GM18505 (cell line): ENCODE results near the gene CEP126.
"Not testable (repeated sequence)": the region's sequence is repeated elsewhere in the genome, so short reads cannot be mapped to it uniquely, and the experiment has no call there.

Experiments used
- ATAC-seq: cut with Tn5 transposase; IDR thresholded peaks from one replicate; pipeline ENCODE4 v1.9.1; 2021; ENCODE audit not compliant: unreplicated experiment
- POLR2A ChIP-seq: IDR thresholded peaks from 4 replicates; pipeline ENCODE4 v1.6.1; 2011; ENCODE audit warnings: borderline replicate concordance; ENCODE audit not compliant: insufficient read depth, insufficient read length; ENCODE audit errors: extremely low read depth

The CEP126 gene

DNA sequence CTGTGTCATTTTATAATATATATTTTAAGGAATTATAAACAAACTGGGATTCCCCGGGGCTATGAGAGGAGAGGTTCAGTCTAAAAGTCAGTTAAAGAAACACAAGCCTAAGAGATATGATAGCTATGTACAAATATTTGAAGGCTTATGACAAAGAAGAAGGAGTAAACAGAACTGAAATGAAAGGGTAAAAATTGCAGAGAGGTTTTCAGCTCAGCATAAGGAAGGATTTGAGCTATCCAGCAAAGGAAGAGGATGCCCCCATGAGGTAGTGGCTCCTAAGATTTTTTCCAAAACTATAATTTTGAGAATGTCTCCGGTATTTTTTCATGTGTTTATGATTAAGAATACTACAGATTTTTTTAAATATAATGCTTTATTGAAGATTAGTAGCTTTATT, 59.4 kb downstream of the CEP126 start:
- ATAC-seq: no peak
- no peak for TF ChIP-seq POLR2A

DNA sequence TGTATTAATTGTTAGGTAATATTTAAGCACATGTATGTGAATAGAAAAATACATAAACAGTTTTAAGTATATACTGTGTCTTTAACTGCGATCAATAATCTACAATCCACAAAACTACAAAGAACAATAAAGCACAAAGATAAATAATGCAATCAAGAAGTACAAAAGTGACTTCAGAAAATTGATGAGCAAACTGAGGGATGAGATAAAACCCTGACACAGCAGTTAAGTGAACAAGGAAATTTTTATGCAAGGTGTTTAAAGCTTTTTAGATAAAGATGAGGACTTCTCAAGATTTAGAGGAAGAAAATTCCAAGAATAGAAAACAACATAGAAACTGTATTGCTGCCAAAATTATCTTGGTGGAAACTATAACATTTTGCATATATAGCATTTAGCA, 60.0 kb downstream of the CEP126 start:
- TF ChIP-seq POLR2A: no peak
- no peak for ATAC-seq

DNA sequence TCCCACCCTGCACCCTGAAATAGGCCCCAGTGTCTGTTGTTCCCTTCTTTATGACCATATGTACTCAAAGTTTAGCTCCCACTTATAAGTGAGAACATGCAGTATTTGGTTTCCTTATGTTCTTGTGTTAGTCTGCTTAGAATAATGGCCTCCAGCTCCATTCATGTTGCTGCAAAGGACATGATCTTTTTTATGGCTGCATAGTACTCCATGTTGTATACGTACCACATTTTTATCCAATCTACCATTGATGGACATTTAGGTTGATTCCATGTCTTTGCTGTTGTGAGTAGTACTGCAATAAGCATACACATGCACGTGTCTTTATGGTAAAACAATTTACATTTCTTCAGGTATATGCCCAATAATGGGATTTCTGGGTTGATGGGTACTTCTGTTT, 60.9 kb downstream of the CEP126 start:
- TF ChIP-seq POLR2A: no peak
- ATAC-seq: no peak

DNA sequence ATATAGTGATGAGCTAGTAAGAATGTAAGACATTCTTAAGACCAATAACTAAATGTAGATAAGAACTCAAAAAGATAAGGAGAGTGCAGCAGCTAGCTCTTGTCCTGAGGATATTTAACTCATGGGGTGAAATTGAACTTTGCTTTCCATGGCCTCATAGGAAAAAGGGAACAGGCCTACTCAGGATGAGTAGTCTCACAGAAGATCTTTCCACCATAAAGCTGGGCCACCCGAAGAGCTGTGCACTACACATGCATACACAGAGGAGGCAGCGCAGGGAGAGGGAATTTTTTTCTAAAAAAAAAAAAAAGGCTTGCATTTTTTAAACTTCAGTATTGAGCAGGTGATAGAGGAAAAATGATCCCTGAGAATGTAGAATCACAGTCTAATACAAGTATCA, 72.6 kb downstream of the CEP126 start:
- no peak for TF ChIP-seq POLR2A
- ATAC-seq: no peak

DNA sequence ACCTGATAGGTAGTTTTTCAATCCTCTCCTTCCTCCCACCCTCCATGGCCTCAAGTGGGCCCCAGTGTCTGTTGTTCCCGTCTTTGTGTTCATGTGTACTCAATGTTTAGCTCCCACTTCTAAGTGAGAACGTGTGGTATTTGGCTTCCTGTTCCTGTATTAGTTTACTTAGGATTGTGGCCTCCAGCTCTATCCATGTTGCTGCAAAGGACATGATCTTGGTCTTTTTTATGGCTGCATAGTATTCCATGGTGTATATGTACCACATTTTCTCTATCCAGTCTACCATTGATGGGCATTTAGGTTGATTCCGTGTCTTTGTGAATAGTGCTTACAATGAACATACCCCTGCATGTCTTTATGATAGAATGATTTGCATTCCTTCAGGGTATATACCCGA, 78.4 kb downstream of the CEP126 start:
- ATAC-seq: no peak
- TF ChIP-seq POLR2A: no peak

DNA sequence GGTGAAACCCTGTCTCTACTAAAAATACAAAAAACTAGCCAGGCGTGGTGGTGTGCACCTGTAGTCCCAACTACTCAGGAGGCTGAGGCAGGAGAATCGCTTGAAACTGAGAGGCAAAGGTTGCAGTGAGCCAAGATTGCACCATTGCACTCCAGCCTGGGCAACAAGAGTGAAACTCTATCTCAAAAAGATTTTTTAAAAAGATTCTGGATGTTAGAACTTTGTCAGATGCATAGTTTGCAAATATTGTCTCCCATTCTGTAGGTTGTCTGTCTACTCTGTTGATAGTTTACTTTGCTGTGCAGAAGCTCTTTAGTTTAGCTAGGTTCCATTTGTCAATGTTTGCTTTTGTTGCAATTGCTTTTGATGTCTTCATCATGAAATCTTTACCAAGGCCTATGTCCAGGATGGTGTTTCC, 79.3 kb downstream of the CEP126 start:
- ATAC-seq: not testable (repeated sequence)

DNA sequence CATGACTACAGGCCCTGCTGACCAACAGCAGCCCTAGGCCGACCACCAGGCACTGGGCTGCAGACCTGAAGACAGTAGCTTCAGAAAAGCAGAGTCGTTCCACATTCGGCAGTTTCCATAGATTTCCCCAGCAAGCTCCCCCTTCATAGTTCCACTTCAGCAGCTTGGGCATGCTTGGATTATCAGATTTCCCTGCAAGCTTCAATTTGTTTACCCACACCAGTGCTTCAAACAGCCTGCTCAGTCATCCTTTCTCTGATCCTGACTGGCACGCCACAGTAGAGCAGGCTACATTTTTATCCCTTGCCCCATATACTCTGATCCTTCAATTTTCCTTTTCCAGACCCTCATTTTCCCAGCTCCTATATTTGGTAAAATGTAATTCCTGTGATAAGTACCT, 81.3 kb downstream of the CEP126 start:
- TF ChIP-seq POLR2A: no peak
- ATAC-seq: no peak

DNA sequence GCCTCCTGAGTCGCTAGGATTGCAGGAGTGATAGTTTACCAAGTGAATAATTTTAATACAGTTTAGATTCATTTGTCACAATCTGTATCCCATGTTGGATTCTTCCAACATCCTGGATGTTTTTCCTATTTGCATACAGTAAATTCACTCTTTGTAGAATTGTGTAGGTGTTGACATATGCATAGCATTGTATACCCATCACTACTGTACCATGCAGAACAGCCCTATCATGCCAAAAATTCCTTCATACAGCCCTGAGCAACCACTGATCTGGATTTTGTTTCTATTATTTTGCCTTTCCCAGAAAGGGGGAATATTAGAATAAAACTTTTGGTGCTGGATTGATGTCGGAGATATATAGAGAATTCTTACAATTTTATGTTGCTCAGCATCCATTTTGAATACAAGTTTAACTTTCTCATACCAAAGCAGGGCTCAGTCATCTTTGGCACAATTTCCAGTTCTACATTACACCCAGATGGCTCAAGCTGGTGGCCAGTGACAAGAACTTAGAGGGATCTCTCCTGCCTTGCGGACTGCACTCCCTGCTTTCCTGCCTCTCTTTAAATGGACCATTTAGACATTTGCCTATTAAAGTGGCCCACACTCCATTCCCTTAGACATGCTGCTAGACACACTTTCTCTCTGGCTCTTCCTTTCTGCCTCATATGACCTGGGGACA, 87.0 kb downstream of the CEP126 start:
- no peak for ATAC-seq
- TF ChIP-seq POLR2A: no peak

DNA sequence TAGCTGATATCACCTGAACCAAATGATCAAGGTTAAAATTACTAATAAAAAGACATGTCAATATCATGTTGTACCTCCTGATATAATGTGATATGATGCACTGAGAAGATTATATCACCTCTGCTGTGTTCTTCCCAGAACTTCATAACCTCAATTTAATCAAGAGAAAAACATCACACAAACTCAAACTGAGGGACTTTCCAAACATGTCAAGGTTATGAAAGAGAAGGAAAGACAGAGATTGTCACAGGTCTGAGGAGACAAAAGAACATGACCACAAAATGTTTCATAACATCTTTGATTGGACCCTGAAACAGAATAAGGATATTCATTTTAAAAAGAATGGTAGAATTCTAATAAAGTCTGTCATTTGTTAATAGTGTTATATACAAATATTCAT, 89.4 kb downstream of the CEP126 start:
- ATAC-seq: no peak
- TF ChIP-seq POLR2A: no peak

DNA sequence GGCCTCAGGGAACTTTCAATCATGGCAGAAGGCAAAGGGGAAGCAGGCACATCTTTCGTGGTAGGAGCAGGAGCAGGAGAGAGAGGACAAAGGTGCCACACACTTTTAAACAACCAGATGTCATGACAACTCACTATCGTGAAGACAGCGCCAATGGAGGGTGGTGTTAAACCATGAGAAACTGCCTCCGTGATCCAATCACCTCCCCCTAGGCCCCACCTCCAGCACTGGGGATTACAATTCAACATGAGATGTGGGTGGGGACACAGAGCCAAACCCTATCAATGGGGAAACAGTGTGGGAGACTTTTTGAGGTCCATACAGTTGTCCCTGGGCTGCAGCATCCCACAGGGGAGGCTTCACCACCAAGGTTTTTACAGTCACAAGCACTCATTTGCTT, 90.5 kb downstream of the CEP126 start:
- TF ChIP-seq POLR2A: no peak
- no peak for ATAC-seq

DNA sequence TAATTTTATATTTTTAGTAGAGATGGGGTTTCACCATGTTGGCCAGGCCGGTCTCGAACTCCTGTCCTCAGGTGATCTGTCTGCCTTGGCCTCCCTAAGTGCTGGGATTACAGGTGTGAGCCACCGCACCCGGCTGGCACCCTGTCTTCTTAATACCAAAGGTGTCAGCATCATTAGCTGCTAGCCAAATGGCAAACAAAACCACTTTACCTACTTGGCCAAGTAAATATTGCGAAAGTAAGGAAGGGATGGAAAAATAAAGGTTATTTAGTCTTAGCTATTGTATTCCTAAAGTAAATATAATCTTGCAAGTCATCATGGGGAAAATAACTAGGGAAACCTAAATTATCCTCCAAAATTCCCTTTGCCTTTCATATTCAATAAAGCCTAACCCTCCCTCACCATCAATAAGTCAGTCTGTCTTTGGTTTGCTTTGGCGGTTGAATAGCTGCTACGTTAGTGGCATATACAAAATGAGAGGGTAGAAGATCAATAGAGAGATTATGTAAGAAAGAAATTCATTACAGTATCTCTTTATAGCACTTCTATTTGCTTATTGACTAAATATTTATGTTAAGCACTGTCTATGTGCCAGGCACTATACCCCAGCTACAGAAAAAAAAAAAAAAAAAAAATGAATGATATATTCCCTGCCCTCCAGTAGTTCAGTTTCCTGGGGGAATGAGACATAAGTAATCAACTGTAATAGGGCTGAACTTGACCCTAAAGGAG, 92.2 kb downstream of the CEP126 start:
- no peak for TF ChIP-seq POLR2A
- no peak for ATAC-seq

DNA sequence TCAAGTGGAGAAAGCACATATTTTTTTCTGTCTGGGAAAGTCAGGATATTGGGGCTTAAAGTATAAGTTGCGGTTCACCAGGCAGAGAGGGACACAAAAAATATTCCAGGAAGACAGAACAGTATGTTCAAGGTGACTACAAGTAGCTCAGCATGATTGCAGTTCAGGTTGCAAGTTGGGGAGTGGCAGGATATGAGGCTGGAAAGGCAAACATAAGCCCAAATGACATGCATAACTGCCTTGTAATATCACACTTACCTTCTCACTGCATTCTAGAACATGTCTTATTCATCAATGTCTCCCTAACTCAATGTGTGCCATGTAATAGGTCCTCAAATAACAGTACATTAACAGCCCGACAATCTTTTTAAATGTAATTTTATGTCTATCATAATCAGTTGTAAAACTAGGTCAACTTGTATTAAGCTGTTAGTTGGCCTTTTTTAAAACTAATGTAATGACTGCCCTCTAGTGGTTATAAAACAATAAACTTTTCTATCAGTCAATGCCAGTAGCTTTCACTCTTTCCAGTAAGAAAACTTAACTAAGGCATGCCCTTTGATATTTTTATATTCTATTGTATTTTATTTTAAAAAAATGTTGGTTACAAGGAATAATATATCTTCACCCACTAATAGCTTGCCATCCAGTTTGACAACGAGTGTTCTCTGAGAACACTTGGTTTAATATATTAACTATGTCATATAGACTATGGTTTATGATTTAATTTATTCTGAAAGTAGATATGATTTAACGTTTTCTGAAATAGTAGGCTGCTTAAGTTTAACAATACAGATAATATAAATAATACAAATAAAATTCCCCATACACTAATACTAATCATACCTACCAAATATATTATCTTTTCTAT, 93.0 kb downstream of the CEP126 start:
- peak; percentile 77 for ATAC-seq
- TF ChIP-seq POLR2A: no peak

DNA sequence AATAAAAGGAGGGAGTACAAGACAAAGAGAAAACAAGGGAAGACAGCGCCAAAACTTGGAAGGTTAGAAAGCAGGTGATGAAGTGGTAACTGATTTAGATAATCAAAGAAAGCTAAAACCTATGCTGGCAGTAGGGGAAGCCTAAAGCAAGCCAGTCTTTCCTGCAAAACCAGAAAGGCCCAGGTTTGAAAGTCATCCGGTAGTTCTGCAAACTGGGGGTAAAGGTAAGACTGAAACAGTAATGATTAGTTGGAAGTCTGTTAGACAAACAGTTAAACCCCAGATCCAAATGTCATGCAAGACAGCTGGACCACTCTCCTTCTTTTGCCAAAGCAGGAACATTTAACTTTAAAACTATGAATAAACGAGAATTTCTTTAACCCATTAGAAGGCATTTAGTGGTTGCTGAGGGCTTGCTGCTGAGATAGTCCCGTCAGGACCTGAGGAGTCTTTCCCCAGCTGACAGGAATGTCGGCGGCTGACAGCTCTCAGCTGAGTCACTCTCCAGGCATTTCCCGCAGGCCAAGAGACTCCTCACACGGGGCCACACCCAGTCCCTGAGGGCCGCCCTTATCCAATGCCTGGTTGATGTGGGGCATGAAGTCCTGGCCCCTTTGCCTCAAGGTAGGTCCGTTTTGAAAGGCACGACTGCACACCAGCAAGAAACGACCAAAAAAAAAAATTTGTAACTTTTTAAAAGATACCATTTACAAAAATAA, 96.1 kb downstream of the CEP126 start:
- TF ChIP-seq POLR2A: no peak
- ATAC-seq: no peak
